Tibial nerve (tissue), 4 donors: ENCODE measurements around the gene SORBS1. TPM values are rescaled to one million over a fixed set of nuclear protein-coding genes. Genes with fewer than 3 reads are reported as not detected.

Experiments used
- DNase-seq, 2 donors: peaks; one replicate each; pipeline ENCODE4 v3.0.0-alpha.2; 2019; ENCODE audit warnings: low spot score in 2 of 2
- H3K27ac ChIP-seq, 4 donors: fragments of 200-600 bp; sonication (generic) in 3 of 4; one replicate each; pipeline ENCODE4 v1.5.1; 2017 to 2019; ENCODE audit warnings: mild to moderate bottlenecking in 1 of 4
- H3K27me3 ChIP-seq, 2 donors: fragments of 200-600 bp; sonication (generic) in 1 of 2; one replicate each; pipeline versions ENCODE4 v1.5.1 to v1.6.0; 2017 to 2019
- H3K36me3 ChIP-seq, 3 donors: fragments of 200-600 bp; sonication (generic); one replicate each; pipeline ENCODE4 v1.5.1; 2018 to 2019
- H3K4me1 ChIP-seq, 4 donors: fragments of 200-600 bp; sonication (generic) in 3 of 4; one replicate each; pipeline ENCODE4 v1.5.1; 2017 to 2019
- H3K4me3 ChIP-seq, 4 donors: fragments of 200-600 bp; sonication (generic) in 3 of 4; one replicate each; pipeline ENCODE4 v1.5.1; 2017 to 2019; ENCODE audit warnings: mild to moderate bottlenecking in 1 of 4, moderate library complexity in 1 of 4
- H3K9me3 ChIP-seq, 4 donors: fragments of 200-600 bp; sonication (generic) in 3 of 4; one replicate each; pipeline ENCODE4 v1.5.1; 2017 to 2019
- CTCF ChIP-seq, 5 experiments: fragments of 200-600 bp in 3 of 5; fragments of 450-650 bp in 2 of 5; sonication (generic) in 3 of 5; IDR thresholded peaks; one replicate each; pipeline ENCODE4 v1.5.1; 2016 to 2019; ENCODE audit warnings: antibody characterized with exemption in 5 of 5, mild to moderate bottlenecking in 3 of 5, moderate library complexity in 2 of 5
- EP300 ChIP-seq, 2 donors: sonication (generic); formaldehyde crosslinking; IDR thresholded peaks; one replicate each; pipeline ENCODE4 v1.6.1; 2017; ENCODE audit warnings: antibody characterized with exemption in 2 of 2, mild to moderate bottlenecking in 1 of 2
- POLR2A ChIP-seq, 2 donors: fragments of 450-650 bp; IDR thresholded peaks; one replicate each; pipeline ENCODE4 v1.6.1; 2017; ENCODE audit warnings: antibody characterized with exemption in 2 of 2, mild to moderate bottlenecking in 2 of 2, moderate library complexity in 2 of 2
- WGBS, 2 donors: methylation state at CpG; one replicate each; pipeline ENCODE4 v1.1.5; 2018; 5-methylcytosine and 5-hydroxymethylcytosine counted together
- total RNA-seq, 4 donors: library from RNA; depleted of rRNA; stranded (reverse); fragments of >200 nt; gene quantifications; one replicate each; pipeline ENCODE4 v1.1.0, GENCODE V29; 2016

Gene SORBS1
- total RNA-seq, 4 donors from 2014 or later = 427 to 623 (median 567) TPM

DNA sequence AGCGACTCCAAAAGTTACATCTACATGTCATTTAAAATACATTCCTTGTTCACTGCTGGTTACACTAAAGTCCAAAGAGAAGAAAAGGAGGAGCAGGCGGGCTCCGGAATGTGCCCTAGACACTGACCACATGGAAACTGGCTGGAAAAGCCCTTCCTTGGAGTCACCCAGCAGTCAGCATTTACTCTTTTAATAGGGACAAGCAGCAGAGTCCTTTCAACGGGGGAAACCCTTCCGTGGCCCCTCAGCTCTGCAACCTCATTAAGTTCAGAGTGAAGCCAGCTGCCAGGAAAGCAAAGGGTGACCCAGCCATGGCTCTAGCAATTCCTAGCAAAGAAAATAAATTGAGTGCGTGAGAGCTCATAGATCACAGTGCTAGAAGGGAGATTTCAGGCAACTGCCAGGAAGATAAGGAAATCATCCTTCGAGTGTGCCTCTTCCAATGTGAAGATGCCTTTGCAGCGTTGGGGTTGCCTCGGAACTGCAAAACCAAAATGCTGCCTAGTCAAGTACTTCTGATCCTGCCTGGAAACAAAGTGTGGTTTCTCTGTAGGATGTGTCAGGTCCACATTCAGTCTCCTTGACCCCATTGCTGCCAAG, 101.6 kb downstream of the SORBS1 start:
- Histone ChIP-seq H3K27ac (peak overlapping the region in 2 of 4 donors; percentile 15 to 42), H3K36me3 (no peaks in the 10 kb centered on the region), H3K4me1 (peaks cover 0 to 60% (median 10%) of the 10 kb centered on the region in 4 donors), H3K4me3 (no peak overlapping the region), H3K27me3 (no peaks in the 10 kb centered on the region), H3K9me3 (no peaks in the 10 kb centered on the region)
- no peak for DNase-seq
- TF ChIP-seq CTCF (IDR thresholded peaks at IDR 0.05) = no peak
- 34 to 39% methylated on average over 9 of the region's 9 CpGs for WGBS, 2 donors

GRCh38 chr10:95458871-95459270, 102.3 kb downstream of the SORBS1 start:
- 22 to 37% methylated on average over 1 of the region's 1 CpG for WGBS, 2 donors
- Histone ChIP-seq H3K4me1 (peaks cover 0 to 57% (median 10%) of the 10 kb centered on the region in 4 donors), H3K27me3 (no peaks in the 10 kb centered on the region), H3K36me3 (no peaks in the 10 kb centered on the region), H3K4me3 (no peak overlapping the region), H3K9me3 (no peaks in the 10 kb centered on the region), H3K27ac (peak overlapping the region in 2 of 4 donors; percentile 15 to 42)
- no peak for TF ChIP-seq CTCF (IDR thresholded peaks at IDR 0.05)
- TF ChIP-seq EP300 (IDR thresholded peaks at IDR 0.05) = no peak
- TF ChIP-seq POLR2A (IDR thresholded peaks at IDR 0.05) = no peak
- no peak for DNase-seq

DNA sequence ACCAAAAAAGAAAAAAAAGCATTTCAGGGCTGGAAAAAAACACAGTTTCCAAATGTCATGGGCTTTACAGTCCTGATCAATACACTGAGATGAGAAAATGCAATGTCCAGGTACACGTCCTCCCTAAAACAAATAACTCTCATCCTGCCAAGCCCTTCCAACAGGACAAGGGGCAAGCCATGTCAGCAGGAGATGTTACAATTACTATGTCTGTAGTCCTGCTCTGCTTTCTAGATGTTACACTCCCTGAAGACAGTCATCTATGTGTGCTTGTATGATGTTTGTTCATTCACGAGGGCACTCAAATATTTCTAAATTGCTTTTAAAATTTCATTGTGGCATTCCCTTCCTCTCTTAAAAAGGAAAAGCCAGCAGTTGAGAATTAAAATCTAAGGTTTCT, 103.2 kb downstream of the SORBS1 start:
- Histone ChIP-seq H3K27me3 (no peaks in the 10 kb centered on the region), H3K27ac (peak overlapping the region in 1 of 4 donors; percentile 1), H3K4me3 (no peak overlapping the region), H3K4me1 (peaks cover 0 to 49% (median 10%) of the 10 kb centered on the region in 4 donors), H3K36me3 (no peaks in the 10 kb centered on the region), H3K9me3 (no peaks in the 10 kb centered on the region)
- TF ChIP-seq EP300 (IDR thresholded peaks at IDR 0.05) (no peak), POLR2A (IDR thresholded peaks at IDR 0.05) (no peak), CTCF (IDR thresholded peaks at IDR 0.05) (no peak)
- WGBS, 2 donors = 69 to 73% methylated on average over 2 of the region's 2 CpGs
- DNase-seq = no peak

GRCh38 chr10:95457319-95457886, 103.8 kb downstream of the SORBS1 start:
- TF ChIP-seq EP300 (IDR thresholded peaks at IDR 0.05) (no peak), CTCF (IDR thresholded peaks at IDR 0.05) (no peak), POLR2A (IDR thresholded peaks at IDR 0.05) (no peak)
- WGBS, 2 donors = 64 to 71% methylated on average over 5 of the region's 5 CpGs
- Histone ChIP-seq H3K4me1 (peaks cover 0 to 43% (median 10%) of the 10 kb centered on the region in 4 donors), H3K27ac (peak overlapping the region in 1 of 4 donors; percentile 1), H3K4me3 (no peak overlapping the region), H3K36me3 (no peaks in the 10 kb centered on the region), H3K9me3 (no peaks in the 10 kb centered on the region), H3K27me3 (no peaks in the 10 kb centered on the region)
- DNase-seq = no peak

DNA sequence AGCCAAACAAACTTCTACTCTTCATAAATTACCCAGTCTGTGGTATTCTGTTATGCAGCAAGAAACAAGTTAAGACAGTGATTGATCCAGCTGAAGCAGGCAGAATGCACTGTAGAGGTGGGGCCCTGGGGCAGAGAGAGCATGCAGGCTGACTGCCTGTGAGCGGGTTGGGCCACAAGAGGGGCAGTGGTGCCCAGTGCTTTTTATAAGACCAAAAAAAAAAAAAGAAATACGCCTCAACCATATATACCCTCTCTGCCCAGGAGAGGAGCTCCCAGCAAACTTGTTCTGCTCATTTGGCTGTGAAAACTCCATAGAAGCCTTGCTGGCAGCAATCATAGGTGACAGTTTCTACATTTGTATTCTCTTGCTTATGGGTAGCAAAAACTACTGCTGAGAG, 104.7 kb downstream of the SORBS1 start:
- TF ChIP-seq CTCF (IDR thresholded peaks at IDR 0.05) = no peak
- no peak for TF ChIP-seq EP300 (IDR thresholded peaks at IDR 0.05)
- TF ChIP-seq POLR2A (IDR thresholded peaks at IDR 0.05) = no peak
- 75 to 94% methylated on average over 2 of the region's 2 CpGs for WGBS, 2 donors
- DNase-seq = no peak
- H3K27ac ChIP-seq = peak overlapping the region in 1 of 4 donors; percentile 1
- no peaks in the 10 kb centered on the region for H3K36me3 ChIP-seq
- H3K4me3 ChIP-seq = no peak overlapping the region
- H3K27me3 ChIP-seq = no peaks in the 10 kb centered on the region
- peaks cover 0 to 46% (median 17%) of the 10 kb centered on the region in 4 donors for H3K4me1 ChIP-seq
- H3K9me3 ChIP-seq = no peaks in the 10 kb centered on the region
